ENCODE data around the gene RPL41.

- no peak for TF ChIP-seq GATA3 (IDR thresholded peaks at IDR 0.05; ENCODE audit: low read depth, low read length)
- no peak for TF ChIP-seq GATA2 (IDR thresholded peaks at IDR 0.05; ENCODE audit: low read depth, low read length)
These were observed 29.2 kb upstream of the RPL41 start for GRCh38 chr12:56087220-56087619.

Measured in SH-SY5Y (cell line).